GM21526 (cell line): ENCODE measurements around the gene GPD1L.
"Not testable (repeated sequence)": the region's sequence is repeated elsewhere in the genome, so short reads cannot be mapped to it uniquely, and the experiment has no call there.

Experiments used
- ATAC-seq: cut with Tn5 transposase; IDR thresholded peaks from one replicate; pipeline ENCODE4 v1.9.1; 2021; ENCODE audit warnings: moderate library complexity; ENCODE audit not compliant: unreplicated experiment, low FRiP score

Gene GPD1L

DNA sequence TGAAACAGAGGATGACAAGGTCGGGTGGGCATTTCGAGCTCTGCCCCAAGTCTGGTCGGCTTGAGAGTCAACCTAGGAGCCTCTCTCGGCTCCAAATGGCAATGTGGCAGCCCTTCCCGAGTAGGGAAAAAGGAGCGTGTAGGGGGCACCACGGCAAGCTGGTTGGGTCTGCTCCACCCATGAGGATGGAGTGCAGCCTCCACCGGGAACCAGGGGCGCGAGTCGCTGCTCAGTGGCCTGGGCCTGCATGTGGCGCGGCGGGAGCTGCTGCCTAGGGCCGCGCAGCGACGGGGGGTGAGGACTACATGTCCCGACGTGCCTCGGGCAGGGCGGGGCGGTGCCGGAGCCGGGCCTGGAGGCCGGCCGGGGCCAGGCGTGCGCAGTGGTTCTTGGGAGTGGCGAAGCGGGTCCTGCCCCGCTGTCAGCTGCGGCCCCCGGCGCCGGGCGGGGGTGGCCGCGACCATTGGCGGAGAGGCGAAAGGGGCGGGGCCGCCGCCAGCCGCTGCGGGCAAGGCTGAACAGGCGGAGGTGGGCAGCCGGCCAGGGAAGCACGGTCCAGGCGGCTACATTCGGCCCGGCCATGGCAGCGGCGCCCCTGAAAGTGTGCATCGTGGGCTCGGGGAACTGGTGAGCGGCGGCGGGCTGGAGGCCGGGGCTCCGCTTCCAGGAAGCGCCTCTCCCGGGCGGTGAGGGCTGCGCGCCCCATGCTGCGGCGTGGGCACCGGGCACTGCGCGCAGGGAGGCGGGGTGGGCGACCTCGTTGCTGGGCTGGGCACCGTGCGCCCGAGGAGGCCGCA lies at the start of gene GPD1L:
TSS of gene GPD1L (plus strand) at position 489 of the 797 bp plus-strand sequence. CDS start at position 581, 92 bp downstream.
- peak; percentile 99 for ATAC-seq

DNA sequence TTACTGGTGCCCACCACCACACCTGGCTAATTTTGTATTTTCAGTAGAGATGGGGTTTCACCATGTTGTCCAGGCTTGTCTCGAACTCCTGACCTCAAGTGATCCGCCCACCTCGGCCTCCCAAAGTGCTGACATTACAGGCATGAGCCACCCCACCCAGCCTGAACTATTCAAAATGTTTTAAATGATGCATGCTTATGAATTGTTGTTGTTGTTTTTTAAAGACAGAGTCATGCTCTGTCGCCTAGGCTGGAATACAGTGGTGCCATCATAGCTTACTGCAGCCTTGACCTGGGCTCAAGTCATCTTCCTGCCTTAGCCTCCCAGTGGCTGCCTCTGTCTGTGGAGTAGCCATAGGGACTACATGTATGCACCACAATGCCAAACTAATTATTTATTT lies 48.0 kb upstream of the GPD1L start:
- ATAC-seq: not testable (repeated sequence)

DNA sequence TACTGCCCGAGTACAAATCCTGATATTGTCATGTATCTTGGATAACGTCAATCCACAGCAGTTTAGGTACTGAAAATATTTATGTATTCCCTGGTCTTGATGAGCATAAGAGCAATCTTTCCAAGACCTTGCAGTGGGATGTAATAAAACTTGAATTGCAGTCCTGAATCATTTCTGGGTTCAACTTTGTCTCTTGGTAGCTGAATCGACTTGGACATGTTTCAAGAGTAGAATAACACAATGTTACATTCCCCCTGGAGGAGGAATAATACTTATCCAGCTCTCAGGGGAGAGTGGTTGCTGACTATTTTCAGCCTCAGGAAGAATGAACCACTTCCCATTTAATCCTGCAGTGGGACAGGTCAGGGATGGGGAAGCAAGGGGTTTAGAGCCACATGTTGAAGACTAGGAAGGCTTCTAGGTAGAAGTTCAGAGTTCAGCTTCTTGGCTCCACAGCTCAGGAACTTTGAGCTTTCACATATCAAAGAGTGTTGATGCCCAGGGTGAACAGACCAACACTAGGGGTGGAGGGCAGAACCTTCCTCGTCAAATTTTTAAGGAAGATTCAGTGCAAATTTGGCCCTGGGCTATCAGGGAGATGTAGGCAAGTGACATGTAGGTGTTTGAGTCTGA lies 43.4 kb upstream of the GPD1L start:
- ATAC-seq: no peak

DNA sequence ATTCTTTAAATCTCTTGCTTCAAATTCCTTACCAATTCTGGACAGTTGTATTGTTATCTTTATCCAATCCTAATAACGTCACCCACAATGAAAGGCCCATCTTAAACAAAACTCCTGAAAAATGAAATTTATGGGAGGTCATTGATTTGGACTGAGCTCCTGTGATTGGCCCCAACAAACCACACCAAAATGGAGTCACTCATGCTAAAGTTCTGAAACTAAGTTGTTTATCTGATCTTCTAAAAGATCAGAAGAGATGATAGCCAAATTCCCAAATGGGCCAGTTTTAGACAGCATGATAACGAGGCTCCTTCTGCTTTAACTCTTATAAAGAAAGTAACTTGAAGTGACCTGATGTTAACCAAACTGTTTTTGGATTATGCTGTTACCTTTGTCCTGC lies 39.7 kb upstream of the GPD1L start:
- no peak for ATAC-seq

DNA sequence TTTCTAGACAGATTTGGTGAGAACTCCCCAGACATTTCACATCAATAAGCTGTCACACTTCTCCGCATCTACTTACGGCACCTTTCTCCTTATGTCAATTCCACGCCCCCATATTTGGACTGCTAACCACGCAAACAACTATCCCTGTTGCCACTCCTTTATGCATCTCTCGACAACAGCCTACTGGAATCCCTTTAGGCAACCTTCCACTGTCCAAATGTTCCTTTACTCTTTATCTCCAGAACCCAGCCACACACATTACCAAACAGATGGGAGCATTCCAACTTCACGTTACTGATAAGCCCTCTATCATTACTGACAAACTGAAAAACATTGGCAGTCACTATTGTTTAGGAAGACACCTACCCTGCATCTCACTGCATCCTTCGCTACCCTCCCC lies 32.2 kb upstream of the GPD1L start:
- not testable (repeated sequence) for ATAC-seq

DNA sequence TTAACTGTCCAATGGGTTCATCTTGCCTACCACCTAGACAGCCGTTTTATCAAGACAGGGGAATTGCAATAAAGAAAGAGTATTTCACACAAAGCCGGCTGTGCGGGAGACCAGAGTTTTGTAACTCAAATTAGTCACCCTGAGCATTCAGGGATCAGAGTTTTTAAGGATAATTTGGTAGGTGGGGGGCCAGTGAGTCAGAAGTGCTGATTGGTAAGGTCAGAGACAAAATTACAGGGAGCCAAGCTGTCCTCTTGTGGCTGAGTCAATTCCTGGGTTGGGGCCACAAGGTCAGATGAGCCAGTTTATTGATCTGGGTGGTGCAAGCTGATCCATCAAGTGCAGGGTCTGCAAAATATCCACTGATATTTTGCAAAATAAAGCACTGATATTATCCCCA lies 29.9 kb upstream of the GPD1L start:
- ATAC-seq: no peak

DNA sequence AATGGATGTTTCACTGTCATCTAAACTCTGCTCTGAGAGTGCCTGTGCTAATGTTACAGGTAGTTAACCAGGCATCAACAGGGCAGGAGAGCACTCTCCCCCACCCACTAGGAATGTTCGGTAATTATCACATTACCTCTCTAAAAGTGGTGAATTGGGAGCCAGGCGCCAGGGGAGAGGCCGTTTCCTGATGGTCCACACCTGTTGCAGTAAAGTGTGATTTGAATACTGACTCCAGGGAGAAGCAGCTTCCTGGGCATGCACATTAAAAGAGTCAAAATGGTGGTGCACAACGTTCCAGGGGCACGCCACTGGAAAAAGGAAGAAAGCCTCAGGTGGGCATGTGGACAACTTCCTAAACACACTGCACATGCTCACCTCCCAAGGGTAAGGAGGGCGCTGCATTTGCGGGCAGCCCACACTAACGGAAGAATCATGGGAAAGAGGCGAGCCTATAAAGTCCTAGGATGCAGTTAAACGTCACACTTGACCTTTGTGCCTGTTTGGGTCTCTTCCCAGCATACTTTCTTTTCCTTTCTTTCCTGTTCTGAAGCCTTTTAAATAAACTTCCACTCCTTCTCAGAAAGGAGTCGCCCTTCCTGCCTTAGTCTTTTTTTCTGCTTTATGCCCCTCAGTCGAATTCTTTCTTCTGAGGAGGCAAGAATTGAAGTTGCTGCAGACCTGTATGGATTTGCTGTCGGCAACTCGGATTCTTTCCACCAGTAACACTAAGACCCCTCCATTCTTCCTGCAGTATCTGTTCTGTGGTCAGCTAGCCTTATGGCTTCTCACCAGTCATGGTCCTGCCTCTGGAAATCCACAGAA lies 28.9 kb upstream of the GPD1L start:
- ATAC-seq: no peak

DNA sequence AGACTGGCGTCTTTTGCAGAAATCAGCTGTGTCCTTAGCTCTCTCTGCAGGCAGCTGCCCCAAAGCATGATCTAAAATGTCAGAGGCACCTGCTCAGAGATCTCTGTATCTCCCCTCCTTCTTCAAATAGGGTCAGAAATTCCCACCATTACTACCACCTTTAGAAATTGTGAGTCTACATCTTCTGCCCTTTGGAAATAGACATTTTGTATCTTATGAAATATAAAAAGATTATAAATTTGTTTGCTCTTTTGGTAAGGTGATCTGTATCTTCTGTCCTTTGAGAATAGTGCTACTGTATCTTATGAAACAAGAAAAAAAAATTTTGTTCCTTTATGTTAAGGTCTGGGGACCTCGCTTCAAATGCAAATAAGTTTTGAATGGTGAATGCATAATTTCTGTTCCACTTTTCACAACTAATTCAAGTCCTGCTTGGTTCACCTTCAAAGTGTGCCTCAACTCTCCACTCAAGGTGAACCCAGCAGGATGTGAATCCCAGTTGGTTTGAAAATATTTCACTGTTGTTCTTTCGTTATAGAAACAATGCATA lies 28.3 kb upstream of the GPD1L start:
- ATAC-seq: no peak

DNA sequence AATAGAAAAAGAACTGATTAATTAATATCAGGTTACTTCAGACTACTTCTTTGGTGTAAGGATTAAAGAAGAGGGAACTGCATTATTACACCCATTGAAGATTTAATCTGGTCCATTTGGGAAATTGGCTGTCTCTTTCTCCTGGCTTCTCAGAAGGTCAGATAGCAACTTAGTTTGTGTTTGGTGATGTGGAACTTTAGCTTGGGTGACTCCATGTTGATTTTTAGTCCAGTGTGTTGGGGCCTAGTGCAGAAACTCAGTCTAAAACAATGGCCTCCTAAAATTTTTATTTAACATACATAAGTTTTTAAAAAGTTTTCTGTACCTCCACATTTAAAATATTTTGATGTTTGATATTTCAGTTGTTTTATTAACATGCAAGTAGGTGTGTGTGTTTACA lies 27.6 kb upstream of the GPD1L start:
- ATAC-seq: no peak

DNA sequence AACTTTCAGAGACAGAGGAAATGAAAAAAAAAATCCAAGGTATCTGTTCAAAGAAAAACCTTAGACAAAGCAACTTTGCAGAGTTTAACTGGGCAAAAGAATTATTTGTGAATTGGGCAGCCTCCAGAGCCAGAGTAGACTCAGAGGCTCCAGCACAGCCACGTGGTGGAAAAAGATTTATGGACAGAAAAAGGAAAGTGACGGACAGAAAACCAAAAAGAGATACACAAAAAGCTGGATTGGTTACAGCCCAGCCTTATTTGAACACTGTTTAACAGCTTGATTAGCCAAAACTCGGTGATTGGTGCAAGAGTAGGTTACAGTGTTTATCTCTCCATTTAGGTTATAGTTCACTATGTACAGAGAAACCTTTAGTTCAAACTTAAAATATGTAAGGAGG lies 23.7 kb upstream of the GPD1L start:
- ATAC-seq: no peak

DNA sequence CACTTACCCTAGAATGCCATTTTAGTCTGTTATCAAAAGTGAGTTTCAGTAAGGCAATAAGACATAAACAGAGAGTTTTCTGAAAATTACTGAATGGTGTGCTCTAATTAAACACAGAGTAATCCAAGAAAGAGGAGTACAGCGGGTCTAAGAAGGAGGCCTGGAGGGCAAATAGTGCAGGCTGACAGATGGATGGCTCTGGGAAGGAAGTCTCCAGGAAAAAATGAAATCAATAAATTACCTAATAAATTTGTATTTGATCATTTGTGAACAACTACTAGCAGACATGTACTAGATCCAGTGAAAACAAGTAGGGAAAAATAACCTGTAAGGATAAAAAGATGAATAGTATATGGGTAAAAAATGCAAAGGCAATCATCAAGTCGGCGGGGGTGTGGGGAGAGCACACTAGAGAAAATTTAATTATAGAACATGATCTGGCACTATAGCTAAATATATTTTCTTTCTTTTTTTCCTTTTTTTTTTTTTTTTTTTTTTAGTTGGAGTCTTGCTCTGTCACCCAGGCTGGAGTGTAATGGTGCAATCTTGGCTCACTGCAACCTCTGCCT lies 22.6 kb upstream of the GPD1L start:
- ATAC-seq: no peak

DNA sequence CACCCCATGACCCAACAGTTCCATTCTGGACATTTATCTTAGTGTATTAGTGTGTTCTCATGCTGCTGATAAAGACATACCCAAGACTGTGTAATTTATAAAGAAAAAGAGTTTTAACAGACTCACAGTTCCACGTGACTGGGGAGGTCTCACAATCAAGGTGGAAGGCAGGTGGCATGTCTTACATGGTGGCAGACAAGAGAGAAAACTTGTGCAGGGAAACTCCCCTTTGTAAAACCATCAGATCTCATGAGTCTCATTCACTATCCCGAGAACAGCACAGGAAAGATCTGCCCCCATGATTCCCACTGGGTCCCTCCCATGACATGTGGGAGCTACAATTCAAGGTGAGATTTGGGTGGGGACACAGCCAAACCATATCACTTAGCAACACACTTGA lies 21.6 kb upstream of the GPD1L start:
- no peak for ATAC-seq

DNA sequence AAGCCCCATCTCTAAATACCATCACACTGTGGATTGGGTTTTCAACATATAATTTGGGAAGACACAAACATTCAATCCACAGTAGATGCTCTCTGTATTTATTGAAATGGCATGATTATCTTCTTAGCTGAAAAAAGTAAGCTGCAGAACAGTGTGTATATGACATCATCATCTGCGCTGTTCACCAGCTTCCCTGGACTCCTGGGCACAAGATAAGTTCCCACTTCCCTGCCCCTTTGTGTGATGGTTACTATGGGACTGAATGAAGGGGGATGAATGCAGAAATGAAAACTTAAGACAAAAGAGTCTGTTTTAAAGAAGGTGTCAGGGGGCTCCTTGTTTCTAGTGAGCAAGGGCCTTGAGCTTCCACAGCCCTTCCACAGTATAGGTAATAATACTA lies 20.0 kb upstream of the GPD1L start:
- no peak for ATAC-seq

DNA sequence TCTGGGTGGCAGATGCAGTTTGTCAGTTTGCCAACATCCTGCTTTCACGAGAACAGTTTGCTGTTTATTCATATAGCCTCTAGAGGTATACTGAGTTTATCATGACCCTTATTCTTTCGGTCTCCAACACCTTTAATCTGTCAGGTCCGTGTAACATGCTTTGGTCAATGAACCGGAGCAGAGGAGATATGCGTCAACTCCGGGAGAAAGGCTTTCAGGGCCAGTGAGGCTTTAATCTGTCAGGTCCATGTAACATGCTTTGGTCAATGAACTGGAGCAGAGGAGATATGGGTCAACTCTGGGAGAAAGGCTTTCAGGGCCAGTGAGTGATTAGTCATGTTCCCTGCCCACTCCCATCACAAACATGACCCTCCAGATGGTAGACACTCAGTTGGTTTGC lies 16.9 kb upstream of the GPD1L start:
- ATAC-seq: no peak

DNA sequence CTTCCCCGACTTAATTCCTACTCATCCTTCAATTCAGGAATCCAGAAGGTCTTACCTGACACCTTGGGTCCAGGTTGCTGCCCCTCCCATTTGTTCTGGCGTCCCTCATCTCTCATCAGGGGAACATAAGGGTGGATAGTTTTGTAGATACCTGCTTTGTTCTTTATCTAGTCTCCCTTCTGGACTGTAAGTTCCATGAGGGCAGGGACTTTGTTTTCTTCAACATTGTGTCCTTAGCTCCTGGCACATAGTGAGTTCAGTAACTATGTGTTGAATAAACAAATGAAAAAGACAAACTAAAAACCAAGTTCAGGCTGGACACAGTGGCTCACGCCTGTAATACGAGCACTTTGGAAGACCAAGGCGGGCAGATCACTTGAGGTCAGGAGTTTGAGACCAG lies 13.2 kb upstream of the GPD1L start:
- ATAC-seq: no peak

DNA sequence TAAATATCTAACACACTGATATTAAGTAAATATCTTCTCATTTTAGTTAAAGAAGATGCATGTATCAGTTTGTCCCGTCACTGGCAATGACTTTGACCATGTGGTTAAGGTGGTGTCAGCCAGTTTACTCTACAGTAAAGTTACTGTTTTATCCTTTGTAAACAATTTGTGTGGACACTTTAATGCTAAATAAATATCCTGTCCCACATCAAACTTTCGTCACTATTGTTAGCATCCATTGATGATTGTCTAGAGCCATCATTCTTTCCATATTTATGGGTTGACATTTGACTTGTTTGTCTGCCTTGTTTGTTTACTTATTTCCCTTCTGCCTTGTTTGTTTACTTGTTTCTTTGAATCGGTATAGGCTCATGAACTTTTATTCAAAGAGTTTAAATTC lies 11.0 kb upstream of the GPD1L start:
- no peak for ATAC-seq

DNA sequence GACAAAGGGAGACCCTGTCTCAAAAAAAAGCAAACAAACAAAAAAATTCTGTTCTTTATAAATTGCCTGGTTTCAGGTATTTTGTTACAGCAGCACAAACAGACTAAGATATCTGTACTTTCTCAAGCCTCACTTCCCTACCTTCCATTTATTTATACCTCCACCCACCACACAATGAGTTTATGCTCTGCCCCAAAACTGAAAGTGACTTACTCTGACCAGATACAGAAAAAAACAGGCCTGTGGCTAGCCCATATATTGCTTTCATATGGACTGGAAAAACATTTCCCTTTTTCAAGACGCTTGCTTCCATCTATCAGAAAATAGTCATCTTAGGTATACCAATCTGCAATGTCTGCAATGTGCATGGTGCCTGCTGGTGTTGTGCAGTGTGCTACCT lies 8.7 kb upstream of the GPD1L start:
- ATAC-seq: no peak

DNA sequence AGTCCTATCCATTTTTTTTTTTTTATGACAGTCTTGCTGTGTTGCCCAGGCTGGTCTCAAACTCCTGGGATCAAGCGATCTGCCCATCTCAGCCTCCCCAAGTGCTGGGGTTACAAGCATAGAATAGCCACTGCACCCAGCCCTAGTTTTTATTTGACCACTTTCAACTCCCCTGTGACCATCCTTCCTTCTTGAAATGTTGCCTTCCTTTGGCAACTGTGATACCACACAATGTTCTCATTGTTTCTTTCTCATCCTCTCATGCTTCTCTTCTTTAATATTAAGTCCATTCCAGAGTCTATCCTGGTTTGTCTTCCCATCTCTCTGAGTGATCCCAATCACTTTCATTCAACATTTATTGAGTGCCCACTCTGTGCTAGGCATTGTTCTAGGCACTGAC lies 7.9 kb upstream of the GPD1L start:
- ATAC-seq: no peak

DNA sequence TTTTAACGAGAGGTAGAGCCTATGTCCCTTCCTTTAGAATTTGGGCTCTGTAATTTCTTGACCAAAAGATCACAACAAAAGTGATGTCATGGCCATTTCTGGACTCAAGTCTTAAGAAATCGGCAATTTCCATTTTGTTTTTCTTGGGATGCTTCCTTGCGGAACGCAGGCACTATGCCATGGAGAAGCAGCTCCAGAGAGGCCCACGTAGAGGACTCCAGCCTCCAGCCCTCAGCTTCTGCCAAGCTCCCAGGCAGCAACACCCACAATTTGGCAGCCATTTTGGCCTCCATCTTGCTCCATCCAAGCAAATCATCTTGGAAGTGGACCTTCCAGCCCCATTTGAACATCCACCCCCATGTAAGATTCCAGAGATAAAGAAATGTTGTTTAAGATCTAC lies 6.0 kb upstream of the GPD1L start:
- ATAC-seq: no peak

DNA sequence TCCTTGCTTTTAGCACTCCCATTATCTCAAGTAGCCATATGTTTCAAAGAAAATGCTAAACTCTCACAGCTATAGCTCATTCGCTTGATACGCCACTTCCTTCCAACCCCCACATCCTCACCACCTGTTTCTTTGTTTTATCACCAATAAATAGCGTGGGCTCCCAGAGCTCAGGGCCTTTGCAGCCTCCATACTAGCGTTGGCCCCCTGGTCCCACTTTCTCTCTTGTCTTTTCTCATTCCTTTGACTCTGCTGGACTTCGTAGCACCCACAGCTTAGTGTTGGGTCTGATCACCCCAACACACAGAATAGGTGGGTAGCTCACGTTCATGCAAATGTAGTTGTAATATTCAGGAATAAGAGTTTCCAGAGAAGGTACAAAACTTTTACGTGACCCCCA lies 4.1 kb upstream of the GPD1L start:
- no peak for ATAC-seq

DNA sequence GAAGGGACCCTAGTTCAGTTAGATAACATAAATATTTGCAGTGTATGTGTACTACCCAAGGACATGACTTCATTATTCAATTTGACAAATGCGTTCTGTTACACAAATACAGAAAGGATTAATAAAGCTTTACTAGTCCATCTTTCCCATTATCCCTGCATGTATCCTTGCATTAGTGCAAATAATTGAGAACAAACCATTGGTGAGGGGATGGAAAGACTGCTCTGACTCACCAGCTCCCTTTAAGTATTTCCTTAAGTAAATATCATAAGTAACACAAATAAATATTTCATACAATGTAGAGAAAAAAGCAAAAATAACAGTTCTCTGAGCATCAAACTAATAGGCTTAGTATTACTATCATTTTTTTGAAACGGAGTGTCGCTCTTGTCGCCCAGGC lies 1.9 kb upstream of the GPD1L start:
- ATAC-seq: no peak
